DMS 273 treated with DMSO at 0.1 percent for 48 hours (cell line): ENCODE results near the gene GOT1.

Experiments used
- DNase-seq: peaks from one replicate; lab custom pipeline; 2025; lab: John Stamatoyannopoulos, UW

GOT1 gene

DNA sequence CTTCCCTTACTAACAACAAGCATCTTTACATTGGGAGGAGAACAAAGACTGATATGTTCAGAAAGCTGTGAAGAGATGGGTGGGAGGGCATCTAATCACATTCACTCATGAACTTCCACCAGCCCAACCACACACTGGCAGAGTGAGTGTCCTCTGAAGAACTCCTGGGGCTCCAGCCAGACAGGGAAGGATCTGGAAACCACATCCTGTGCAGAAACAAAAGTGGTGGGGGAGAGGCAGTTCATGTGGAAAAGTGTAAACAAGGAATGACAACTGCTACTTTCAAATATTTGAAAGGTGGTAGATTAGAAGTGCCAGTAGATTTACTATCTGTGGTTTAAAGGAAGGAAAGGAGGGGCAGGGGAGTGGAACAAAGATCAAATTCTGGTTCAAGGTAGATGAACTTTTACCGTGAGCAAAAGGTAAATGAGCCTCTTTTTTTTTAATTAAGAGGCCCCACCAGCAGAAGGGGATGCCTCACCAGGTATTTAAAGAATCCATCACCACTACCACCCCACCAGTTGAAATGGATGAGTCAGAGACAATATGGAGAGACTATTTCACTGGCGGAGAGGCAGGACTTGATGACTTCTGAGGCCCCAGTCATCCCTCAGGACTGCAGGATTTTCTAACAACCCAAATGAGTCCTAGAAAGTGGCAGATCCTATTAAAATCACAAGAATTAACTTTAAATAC, 34.5 kb downstream of the GOT1 start:
- no peak for DNase-seq

GRCh38 chr10:99394761-99395386, 35.5 kb downstream of the GOT1 start:
- DNase-seq: no peak

DNA sequence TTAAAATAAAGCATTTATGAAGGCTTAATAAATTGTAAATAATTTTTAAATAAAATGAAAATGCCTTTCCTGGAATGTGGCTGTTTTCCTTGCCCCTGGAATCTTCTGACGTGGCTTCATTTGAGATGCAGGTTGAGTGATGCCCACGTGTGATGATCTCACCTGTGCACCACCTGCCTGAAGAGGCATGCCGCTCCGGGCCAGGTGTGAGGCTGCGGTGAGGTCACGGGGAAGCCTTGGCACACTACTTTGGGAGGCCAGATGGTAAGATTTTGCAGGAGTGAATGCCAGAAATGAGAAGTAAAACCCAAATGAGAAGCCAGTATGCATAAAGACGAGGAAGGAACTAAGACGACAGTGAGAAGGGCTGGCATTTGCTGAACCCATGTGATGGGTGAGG, 36.2 kb downstream of the GOT1 start:
- no peak for DNase-seq

DNA sequence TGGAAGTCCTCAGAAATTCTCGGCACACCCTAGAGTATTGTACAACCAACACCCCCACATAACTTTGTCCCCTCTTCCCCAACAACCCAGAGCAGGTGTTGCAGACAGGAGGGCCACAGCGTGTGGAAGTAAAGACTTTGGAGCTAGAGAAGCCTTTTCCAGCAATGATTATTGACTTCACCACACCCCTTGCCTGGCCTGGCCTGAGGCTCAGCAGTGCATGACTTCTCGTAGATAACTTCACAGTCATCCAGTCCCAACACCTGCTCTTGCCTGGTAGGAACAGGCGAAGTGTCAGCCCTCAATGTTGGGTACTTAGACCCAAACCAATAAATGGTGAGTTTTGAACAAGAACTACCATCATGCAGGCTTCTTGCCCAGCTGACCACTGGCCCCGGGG, 36.7 kb downstream of the GOT1 start:
- DNase-seq: no peak

DNA sequence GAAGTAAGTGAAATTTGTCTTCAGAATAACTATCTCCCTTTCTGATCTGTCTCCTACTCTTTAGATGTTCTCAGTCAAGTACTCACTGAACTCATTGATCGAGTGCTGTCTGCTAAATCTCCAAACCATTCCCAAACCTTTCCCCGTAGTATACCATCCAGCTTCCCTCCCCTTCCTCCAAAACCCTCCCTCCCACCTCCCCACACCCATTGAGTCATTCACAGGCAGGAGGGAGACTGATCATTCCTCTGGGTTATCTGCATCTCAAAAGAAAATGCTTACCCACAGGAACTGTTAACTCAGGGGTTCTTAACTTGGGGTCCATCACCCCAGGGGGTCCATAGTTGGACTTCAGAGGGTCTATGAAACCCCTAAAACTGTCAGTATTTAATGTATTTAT, 37.4 kb downstream of the GOT1 start:
- DNase-seq: no peak

DNA sequence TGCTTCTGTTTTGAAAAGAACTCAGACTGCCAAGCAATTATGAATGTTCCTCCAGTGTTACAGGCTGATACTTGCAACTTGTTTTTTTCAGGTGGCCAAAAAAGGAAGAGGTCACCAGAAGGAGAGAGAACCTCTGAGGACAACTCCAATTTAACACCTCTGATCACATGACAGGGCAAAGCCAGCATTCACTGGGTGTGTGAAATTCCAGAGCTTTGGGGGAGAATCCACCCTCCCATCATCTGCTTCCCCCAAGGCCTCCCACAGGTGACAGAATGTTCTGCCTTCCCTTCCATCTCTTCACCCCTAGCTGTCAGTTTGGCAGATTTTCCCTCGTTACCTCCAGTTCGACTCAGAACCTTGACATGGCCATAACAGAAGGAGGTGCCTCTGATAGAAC, 39.1 kb downstream of the GOT1 start:
- no peak for DNase-seq

GRCh38 chr10:99389729-99390480, 40.5 kb downstream of the GOT1 start:
- no peak for DNase-seq

DNA sequence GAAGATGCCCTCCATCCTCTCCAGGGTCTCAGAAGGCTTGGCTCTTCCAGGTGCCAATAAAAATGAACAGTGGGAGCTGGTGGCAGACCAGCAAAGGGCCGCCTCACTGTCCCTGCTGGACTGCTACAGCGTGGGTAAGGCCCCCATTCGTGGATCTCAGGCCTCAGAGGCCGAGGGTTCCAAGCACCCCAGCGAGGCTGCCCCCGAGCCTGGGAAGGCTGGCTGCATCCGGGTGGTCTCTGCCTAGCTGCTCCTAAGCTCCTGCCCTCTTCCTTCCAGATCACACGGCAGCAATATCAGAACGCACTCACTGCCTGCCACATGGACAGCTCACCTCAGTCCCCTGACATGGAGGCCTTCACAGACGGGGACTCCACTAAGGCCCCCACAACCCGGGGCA, 42.9 kb downstream of the GOT1 start:
- no peak for DNase-seq

- DNase-seq: no peak
These were observed 43.4 kb downstream of the GOT1 start for GRCh38 chr10:99387071-99387470.

GRCh38 chr10:99382176-99382575, 48.2 kb downstream of the GOT1 start:
- DNase-seq: no peak

GRCh38 chr10:99375426-99375825, 55.0 kb downstream of the GOT1 start:
- no peak for DNase-seq

DNA sequence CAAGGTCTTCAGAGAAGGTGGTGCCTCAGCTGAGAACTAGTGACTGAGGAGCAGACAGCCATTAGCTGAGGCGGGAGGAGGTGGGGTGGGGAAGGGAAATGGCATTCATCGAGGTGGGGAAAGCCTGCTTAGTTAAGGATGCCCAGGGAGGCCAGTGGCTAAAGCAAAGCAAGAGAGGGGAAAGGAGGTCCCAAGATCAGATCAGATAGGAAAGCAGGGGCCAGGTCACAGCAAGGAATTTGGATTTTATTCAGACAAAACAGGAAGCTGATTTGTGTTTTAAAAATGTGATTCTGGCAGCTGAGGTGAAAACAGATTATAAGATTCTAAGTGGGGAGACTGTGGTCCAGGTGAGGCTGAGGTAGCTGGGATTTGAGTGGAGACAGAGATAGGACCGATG, 55.5 kb downstream of the GOT1 start:
- DNase-seq: no peak

DNA sequence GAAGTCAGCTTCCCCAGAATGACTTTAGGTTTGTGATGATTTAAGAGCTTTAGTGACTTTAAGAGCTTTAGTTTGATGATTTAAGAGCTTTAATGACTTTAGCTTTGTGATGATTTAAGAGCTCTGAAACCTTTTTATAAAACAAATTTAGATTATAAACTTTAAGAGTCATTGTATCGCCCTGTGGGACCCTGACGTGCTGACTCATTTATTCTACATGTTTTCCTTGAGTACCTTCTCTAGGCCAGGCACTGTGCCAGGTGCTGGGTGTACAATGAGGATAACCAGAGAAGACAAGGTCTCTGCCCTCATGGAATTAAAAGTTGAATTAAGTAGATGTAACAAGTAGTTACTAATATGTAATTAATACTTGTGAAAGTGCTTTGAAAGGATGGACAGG, 55.9 kb downstream of the GOT1 start:
- no peak for DNase-seq

GRCh38 chr10:99372546-99373271, 57.7 kb downstream of the GOT1 start:
- DNase-seq: no peak

DNA sequence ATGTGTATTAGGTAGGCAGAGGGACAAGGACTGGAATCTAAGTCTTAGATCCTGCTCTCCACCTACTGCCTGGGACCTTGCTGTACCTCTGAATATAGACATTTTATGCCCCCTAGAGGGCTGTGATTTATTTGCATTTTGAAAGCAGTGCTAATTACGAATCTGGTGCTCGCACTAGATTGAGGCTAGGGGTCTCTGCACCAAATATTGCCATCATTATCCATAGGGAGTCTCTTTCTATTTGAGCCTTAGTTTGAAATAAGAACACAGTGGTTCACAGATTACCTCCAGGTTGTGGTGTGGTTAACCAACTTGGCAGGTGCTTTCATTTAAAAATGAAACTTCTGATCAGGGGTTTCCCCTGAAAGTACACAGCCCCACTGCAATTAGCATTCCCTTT, 59.4 kb downstream of the GOT1 start:
- DNase-seq: no peak

- DNase-seq: no peak
These were observed 60.9 kb downstream of the GOT1 start for GRCh38 chr10:99369551-99369950.

- no peak for DNase-seq
These were observed 61.3 kb downstream of the GOT1 start for GRCh38 chr10:99369126-99369525.

- no peak for DNase-seq
These were observed 61.8 kb downstream of the GOT1 start for GRCh38 chr10:99368646-99369045.

- no peak for DNase-seq
These were observed 63.8 kb downstream of the GOT1 start for GRCh38 chr10:99366666-99367065.

DNA sequence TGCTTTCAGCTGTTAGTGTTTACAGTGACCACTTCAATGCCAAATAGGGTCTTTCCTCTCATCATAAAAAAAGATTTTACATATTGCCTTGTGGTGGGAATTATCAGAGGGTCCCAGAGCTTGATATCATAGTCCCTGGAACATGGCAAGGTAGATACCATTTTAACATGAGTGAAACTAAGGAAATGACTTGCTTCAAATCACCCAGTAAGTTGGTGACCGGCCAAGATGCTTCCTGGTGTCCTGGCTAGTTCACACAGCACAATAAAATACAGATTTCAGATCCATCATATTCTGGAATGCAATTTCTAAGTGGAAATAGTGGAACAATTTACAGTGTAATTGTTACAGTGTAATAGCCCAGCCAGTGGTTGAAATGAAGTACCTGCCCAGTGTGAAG, 64.7 kb downstream of the GOT1 start:
- DNase-seq: no peak

DNA sequence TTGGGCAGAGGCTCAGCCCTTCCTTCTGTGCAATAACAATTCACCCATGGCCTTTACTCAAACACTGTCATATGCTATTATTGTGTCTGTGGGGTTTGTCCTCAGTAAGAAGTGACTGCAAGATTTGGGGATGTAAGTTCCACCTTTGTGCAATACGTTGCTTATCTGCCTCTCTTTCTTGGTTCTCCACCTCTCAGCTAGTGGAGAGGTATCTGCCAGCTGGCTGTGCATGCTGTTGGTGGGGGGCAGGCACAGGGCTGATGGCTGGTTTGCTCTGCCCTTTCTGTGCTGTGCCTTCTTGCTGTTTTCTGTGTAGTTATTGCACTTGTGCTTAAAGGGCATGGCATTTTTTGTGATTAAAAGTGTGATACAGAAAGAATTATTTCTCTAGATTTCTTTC, 65.1 kb downstream of the GOT1 start:
- DNase-seq: no peak

DNA sequence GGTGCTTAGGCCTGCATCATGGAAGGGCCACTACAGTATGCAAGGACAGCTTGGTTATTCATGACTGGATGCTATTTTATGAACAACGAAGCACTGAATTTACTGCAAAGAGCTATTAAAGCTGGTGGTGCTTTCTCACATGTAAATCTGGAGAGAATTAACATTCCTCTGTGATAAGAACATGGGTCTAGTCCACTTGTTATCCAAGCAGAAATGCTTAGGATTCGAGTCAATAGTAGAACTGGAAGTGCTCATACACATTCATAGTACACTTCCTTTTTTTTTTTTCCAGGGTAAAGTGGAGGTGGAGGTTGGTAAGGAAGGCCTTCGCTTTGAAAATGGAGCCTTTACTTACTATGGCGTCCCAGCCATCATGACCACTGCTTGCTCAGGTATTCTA, 66.3 kb downstream of the GOT1 start:
- DNase-seq: no peak

- no peak for DNase-seq
These were observed 69.5 kb downstream of the GOT1 start for GRCh38 chr10:99360934-99361333.
